ENCODE measurements around the gene OLIG2.

DNA sequence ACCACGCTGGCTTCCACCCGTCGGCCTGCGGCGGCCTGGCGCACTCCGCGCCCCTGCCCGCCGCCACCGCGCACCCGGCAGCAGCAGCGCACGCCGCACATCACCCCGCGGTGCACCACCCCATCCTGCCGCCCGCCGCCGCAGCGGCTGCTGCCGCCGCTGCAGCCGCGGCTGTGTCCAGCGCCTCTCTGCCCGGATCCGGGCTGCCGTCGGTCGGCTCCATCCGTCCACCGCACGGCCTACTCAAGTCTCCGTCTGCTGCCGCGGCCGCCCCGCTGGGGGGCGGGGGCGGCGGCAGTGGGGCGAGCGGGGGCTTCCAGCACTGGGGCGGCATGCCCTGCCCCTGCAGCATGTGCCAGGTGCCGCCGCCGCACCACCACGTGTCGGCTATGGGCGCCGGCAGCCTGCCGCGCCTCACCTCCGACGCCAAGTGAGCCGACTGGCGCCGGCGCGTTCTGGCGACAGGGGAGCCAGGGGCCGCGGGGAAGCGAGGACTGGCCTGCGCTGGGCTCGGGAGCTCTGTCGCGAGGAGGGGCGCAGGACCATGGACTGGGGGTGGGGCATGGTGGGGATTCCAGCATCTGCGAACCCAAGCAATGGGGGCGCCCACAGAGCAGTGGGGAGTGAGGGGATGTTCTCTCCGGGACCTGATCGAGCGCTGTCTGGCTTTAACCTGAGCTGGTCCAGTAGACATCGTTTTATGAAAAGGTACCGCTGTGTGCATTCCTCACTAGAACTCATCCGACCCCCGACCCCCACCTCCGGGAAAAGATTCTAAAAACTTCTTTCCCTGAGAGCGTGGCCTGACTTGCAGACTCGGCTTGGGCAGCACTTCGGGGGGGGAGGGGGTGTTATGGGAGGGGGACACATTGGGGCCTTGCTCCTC lies 1.9 kb downstream of the OLIG2 start:
- no peak for TF ChIP-seq FOXM1 (IDR thresholded peaks at IDR 0.05; ENCODE audit: borderline replicate concordance)
- TF ChIP-seq LEF1 (IDR thresholded peaks at IDR 0.05; ENCODE audit: borderline replicate concordance) = no peak
- TF ChIP-seq TARDBP (IDR thresholded peaks at IDR 0.05) = no peak
- no peak for TF ChIP-seq BHLHE40 (IDR thresholded peaks at IDR 0.05; ENCODE audit: borderline replicate concordance)
- TF ChIP-seq CTBP1 (IDR thresholded peaks at IDR 0.05; ENCODE audit: borderline replicate concordance) = no peak
- TF ChIP-seq, protein P1, sequence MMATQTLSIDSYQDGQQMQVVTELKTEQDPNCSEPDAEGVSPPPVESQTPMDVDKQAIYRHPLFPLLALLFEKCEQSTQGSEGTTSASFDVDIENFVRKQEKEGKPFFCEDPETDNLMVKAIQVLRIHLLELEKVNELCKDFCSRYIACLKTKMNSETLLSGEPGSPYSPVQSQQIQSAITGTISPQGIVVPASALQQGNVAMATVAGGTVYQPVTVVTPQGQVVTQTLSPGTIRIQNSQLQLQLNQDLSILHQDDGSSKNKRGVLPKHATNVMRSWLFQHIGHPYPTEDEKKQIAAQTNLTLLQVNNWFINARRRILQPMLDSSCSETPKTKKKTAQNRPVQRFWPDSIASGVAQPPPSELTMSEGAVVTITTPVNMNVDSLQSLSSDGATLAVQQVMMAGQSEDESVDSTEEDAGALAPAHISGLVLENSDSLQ (IDR thresholded peaks at IDR 0.05) = no peak
- TF ChIP-seq FOXK2 (IDR thresholded peaks at IDR 0.05) = no peak
- no peak for TF ChIP-seq HDGF (IDR thresholded peaks at IDR 0.05; ENCODE audit: borderline replicate concordance)
- TF ChIP-seq SUZ12 (IDR thresholded peaks at IDR 0.05) = no peak
- TF ChIP-seq SP1 (IDR thresholded peaks at IDR 0.05) = no peak
- no peak for TF ChIP-seq ELF4 (IDR thresholded peaks at IDR 0.05)
- no peak for TF ChIP-seq FOXA1 (IDR thresholded peaks at IDR 0.05)
- no peak for TF ChIP-seq ZNF384 (IDR thresholded peaks at IDR 0.05)

Data from HEK293T (cell line).